ENCODE data around the gene NUDT1. TPM values are rescaled to one million over a fixed set of nuclear protein-coding genes. Genes with fewer than 3 reads are reported as not detected.

Gene NUDT1
- total RNA-seq: 19.3 and 25.2 TPM in 2 replicates

DNA sequence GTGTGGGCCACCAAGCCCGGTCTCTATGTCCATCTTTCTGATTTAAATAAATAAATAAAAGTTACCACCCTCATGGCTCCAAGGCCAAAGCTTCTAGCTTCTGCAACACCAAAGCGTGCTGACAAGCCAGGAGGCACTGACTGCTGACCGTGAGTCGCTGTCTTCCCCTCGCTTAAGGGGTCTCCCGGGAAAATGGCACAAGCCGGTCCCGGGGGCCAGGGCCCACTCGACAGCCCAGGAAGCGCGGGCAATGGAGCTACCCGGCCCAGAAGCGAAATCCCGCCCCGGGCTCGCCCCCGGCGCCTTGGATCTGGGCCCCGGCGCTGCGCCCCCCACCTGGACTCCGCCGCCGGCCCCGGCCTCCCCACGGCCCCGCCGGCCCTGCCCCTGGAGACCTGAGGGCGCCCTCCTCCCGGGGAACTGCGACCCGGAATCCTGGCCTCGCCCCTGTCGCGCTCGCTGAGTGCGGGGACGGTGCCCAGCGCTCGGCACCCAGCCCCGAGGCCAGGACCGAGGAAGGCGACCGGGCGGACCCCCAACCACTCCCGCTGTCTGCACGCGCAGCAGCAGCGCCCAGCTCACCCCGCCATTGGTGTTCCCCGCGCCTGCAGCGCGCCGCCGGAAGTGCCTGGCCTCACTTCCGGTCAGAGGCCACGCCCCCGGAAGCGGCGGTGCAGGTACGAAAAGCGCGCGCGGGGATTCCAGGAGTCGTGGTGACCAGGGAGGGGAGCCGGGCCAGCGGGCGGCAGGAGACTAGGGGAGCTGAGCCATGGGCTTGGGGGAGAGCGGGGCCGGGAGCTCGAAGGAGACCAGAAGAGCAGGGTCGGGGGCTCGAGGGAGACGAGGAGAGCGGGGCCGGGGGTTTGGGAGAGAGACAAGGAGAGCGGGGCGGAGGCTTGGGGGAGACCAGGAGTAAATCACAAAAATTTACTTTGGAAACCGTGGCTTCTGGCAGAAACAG, at the start of gene NUDT1, which contains the start of gene MRM2:
Gene NUDT1, plus strand, starts transcription at position 647 of the 961 bp plus-strand sequence. CDS start 2,349 bp downstream, outside the sequence.
Gene MRM2, minus strand, starts transcription at position 626 of the 961 bp plus-strand sequence. Its CDS starts 36 bp downstream, at position 590.

GRCh38 chr7:2232766-2233520, 9.1 kb upstream of the NUDT1 start, which contains the start of gene MAD1L1:
Gene MAD1L1 (minus strand): TSS chr7:2232945. CDS start chr7:2230133, 2,812 bp downstream.

Other genes with a start within 250 kb of the NUDT1 start
- gene MAD1L1, start 9.3 kb upstream of the NUDT1 start, total RNA-seq: 17.9 and 19.3 TPM in 2 replicates
- gene MRM2, start within 50 bp of the NUDT1 start, total RNA-seq: 17.7 and 19.2 TPM in 2 replicates
- gene SNX8, start 72.2 kb downstream of the NUDT1 start, total RNA-seq: 14.9 and 27.2 TPM in 2 replicates
- 166 and 170 TPM in 2 replicates for gene EIF3B, start 112.6 kb downstream of the NUDT1 start, total RNA-seq
- 8.6 and 9.7 TPM in 2 replicates for gene CHST12, start 161.4 kb downstream of the NUDT1 start, total RNA-seq
- gene GRIFIN, start 234.2 kb downstream of the NUDT1 start, total RNA-seq: not detected in 2 replicates